ENCODE results near the gene CASP8AP2. TPM values are rescaled to one million over a fixed set of nuclear protein-coding genes. Genes with fewer than 3 reads are reported as not detected.

CASP8AP2 gene
- total and polyA plus RNA-seq, 9 of the 15 experiments (the other 6 are each of a cell fraction or from before 2014, with no cell fraction given) = 10.6 to 30.0 (median 19.1) TPM

- TF ChIP-seq GMEB1 (CRISPR knock-in tag; IDR thresholded peaks at IDR 0.05) (no peak), ZNF121 (CRISPR knock-in tag; conservative IDR thresholded peaks at IDR 0.05) (0 out of 2 replicates have a peak, but pooled peaks have one; percentile 9), ZNF217 (CRISPR knock-in tag; IDR thresholded peaks at IDR 0.05) (0 out of 2 replicates have a peak, but pooled peaks have one; percentile 57), PRPF4 (IDR thresholded peaks at IDR 0.05; ENCODE audit: insufficient read depth, low read depth, low read length, poor library complexity, severe bottlenecking) (no peak), POLR3G (IDR thresholded peaks at IDR 0.05; ENCODE audit: extremely low read depth, insufficient read length, insufficient replicate concordance) (no peak), TEAD4 (IDR thresholded peaks at IDR 0.05; ENCODE audit: low read length) (0 out of 2 replicates have a peak, but pooled peaks have one; percentile 43), TEAD4 (CRISPR knock-in tag; IDR thresholded peaks at IDR 0.05; ENCODE audit: borderline replicate concordance) (no peak), ATF3 (IDR thresholded peaks at IDR 0.05) (no peak), ATF3 (CRISPR knock-in tag; conservative IDR thresholded peaks at IDR 0.05) (no peak), KLF13 (tag; IDR thresholded peaks at IDR 0.05; ENCODE audit: borderline replicate concordance, low read depth) (no peak), NEUROD1 (IDR thresholded peaks at IDR 0.05; ENCODE audit: borderline replicate concordance, low read depth, low read length, partially characterized antibody) (no peak), ILK (tag; IDR thresholded peaks at IDR 0.05; ENCODE audit: borderline replicate concordance, low read depth) (no peak), GABPB1 (CRISPR knock-in tag; IDR thresholded peaks at IDR 0.05) (no peak), HNRNPLL (IDR thresholded peaks at IDR 0.05; ENCODE audit: low read depth, low read length, poor library complexity, severe bottlenecking) (peak; percentile 79), E2F6 (IDR thresholded peaks at IDR 0.05; ENCODE audit: borderline replicate concordance in 1 of 2, extremely low read depth in 1 of 2, insufficient read depth in 1 of 2, insufficient read length in 1 of 2, low read depth in 1 of 2, low read length in 1 of 2, poor library complexity in 1 of 2, severe bottlenecking in 1 of 2) (no peak), NCOA2 (IDR thresholded peaks at IDR 0.05; ENCODE audit: partially characterized antibody in 2 of 2) (no peak), TCF15 (CRISPR knock-in tag; IDR thresholded peaks at IDR 0.05) (no peak), SMARCE1 (IDR thresholded peaks at IDR 0.05) (no peak), SRSF3 (IDR thresholded peaks at IDR 0.05; ENCODE audit: insufficient read depth, low read length) (no peak), EWSR1 (IDR thresholded peaks at IDR 0.05; ENCODE audit: borderline replicate concordance, low read depth, partially characterized antibody) (no peak), HMG20B (CRISPR knock-in tag; IDR thresholded peaks at IDR 0.05) (no peak), ETS1 (conservative IDR thresholded peaks at IDR 0.05; ENCODE audit: control insufficient read depth, low read depth, low read length) (no peak), RFX5 (IDR thresholded peaks at IDR 0.05; ENCODE audit: low read depth, low read length) (no peak)
Measured at GRCh38 chr6:89818977-89819335, 10.7 kb upstream of the CASP8AP2 start (continued).

All from K562 (cell line).